K562 (cell line): ENCODE data around the gene CEP131. TPM values are rescaled to one million over a fixed set of nuclear protein-coding genes. Genes with fewer than 3 reads are reported as not detected.

Experiments used
- ATAC-seq: fragments of 200-7000 bp; cut with Tn5 transposase; 3 replicates; pipeline ENCODE4 v1.9.1; 2020; ENCODE audit warnings: moderate library complexity
- BruUV-seq: library from RNA; stranded (reverse); fragments of 400-500 nt; replicated peaks from 2 replicates; lab custom pipeline; 2021; lab: Mats Ljungman, UMichigan
- CTCF ChIA-PET: fragments of 300-600 bp; formaldehyde crosslinking; extraction: SDS; loops from one replicate; lab custom pipeline; 2021; ENCODE audit warnings: low intra/inter-chr PET ratio; lab: Yijun Ruan, JAX
- POLR2A ChIA-PET: fragments of 300-600, 350-650 bp; sonication (Branson Sonifier 250); formaldehyde crosslinking; extraction: SDS; loops from one replicate; lab custom pipeline; 2021; ENCODE audit warnings: antibody characterized with exemption, inconsistent platforms; lab: Yijun Ruan, JAX
- DNase-seq, 4 experiments: peaks; one replicate each; pipeline versions ENCODE4 v3.0.0 to v3.0.0-alpha.2; 2011 to 2018; ENCODE audit warnings: low spot score in 3 of 4, mixed read lengths in 3 of 4; ENCODE audit errors: extremely low read depth in 1 of 4
- FAIRE-seq: peaks from 2 replicates; lab custom pipeline; 2011; peaks lifted over from hg19 to GRCh38; lab: Jason Lieb, UNC
- H2AFZ ChIP-seq: 2 replicates; pipeline ENCODE4 v1.6.0; 2011; ENCODE audit warnings: low read depth, low read length, control low read depth, inconsistent platforms
- H3K27ac ChIP-seq: fragments of 200-600 bp; 3 replicates; pipeline ENCODE4 v1.8.0; 2011; ENCODE audit warnings: low read depth, mild to moderate bottlenecking, control low read depth, inconsistent platforms, low read length, moderate library complexity, mixed read lengths; ENCODE audit errors: extremely low read depth
- H3K27me3 ChIP-seq, 2 experiments: fragments of 300-600 bp in 1 of 2; 2 replicates in 1 of 2; 3 replicates in 1 of 2; pipeline versions ENCODE4 v1.6.0 to v1.8.0; 2011; ENCODE audit warnings: inconsistent platforms in 2 of 2, low read length in 2 of 2, mild to moderate bottlenecking in 1 of 2, mixed read lengths in 1 of 2, moderate library complexity in 1 of 2; ENCODE audit not compliant: control insufficient read depth in 2 of 2, insufficient read depth in 2 of 2
- H3K36me3 ChIP-seq: fragments of 300-600 bp; 3 replicates; pipeline ENCODE4 v1.8.0; 2011; ENCODE audit warnings: mild to moderate bottlenecking, low read length, inconsistent platforms; ENCODE audit not compliant: control insufficient read depth, insufficient read depth
- H3K4me1 ChIP-seq, 2 experiments: fragments of 200-600 bp in 1 of 2; replicated peaks in 1 of 2; 2 replicates in 1 of 2; 3 replicates in 1 of 2; pipeline versions ENCODE4 v1.5.1 to v1.8.0; 2011; ENCODE audit warnings: inconsistent platforms in 2 of 2, low read length in 2 of 2, mild to moderate bottlenecking in 1 of 2, mixed read lengths in 1 of 2, moderate library complexity in 1 of 2; ENCODE audit not compliant: control insufficient read depth in 2 of 2, insufficient read depth in 2 of 2
- H3K4me2 ChIP-seq: 2 replicates; pipeline ENCODE4 v1.6.1; 2011; ENCODE audit warnings: low read length, control low read depth, inconsistent platforms, mixed read lengths; ENCODE audit not compliant: insufficient read depth
- H3K4me3 ChIP-seq: fragments of 200-600 bp; sonication (generic), shearing (Covaris generic); 2 replicates; pipeline ENCODE4 v1.5.1; 2016; ENCODE audit warnings: control low read depth, inconsistent platforms
- H3K79me2 ChIP-seq: fragments of 200-600 bp; 3 replicates; pipeline ENCODE4 v1.8.0; 2011; ENCODE audit warnings: low read length, inconsistent platforms; ENCODE audit not compliant: control insufficient read depth, insufficient read depth
- H3K9ac ChIP-seq, 2 experiments: 2 replicates each; pipeline versions ENCODE4 v1.6.0 to v1.6.1; 2011; ENCODE audit warnings: low read depth in 2 of 2, low read length in 2 of 2, control low read depth in 1 of 2, inconsistent platforms in 1 of 2, mild to moderate bottlenecking in 1 of 2, mixed read lengths in 1 of 2; ENCODE audit not compliant: insufficient read depth in 1 of 2
- H3K9me1 ChIP-seq: one replicate; pipeline ENCODE4 v1.6.0; 2011; ENCODE audit warnings: inconsistent platforms, mild to moderate bottlenecking, low read length, moderate library complexity; ENCODE audit not compliant: control insufficient read depth, insufficient read depth
- H3K9me3 ChIP-seq: replicated peaks from 2 replicates; pipeline ENCODE4 v1.5.1; 2011; ENCODE audit warnings: low read depth, low read length, inconsistent platforms; ENCODE audit not compliant: control insufficient read depth, insufficient read depth
- H4K20me1 ChIP-seq: replicated peaks from 2 replicates; pipeline ENCODE4 v1.6.1; 2011; ENCODE audit warnings: low read length, inconsistent platforms, mixed read lengths; ENCODE audit not compliant: control insufficient read depth, insufficient read depth
- ATF1 ChIP-seq, 2 experiments: fragments of 450-650 bp in 1 of 2; IDR thresholded peaks; 2 replicates each; pipeline ENCODE4 v1.6.1; 2016; ENCODE audit warnings: missing compliant biosample characterization in 1 of 2, missing genetic modification characterization in 1 of 2
- CGGBP1 ChIP-seq: fragments of 250-450 bp; sonication (Bioruptor Pico); IDR thresholded peaks from 2 replicates; pipeline ENCODE4 v1.9.0; 2021; ENCODE audit warnings: mild to moderate bottlenecking
- DACH1 ChIP-seq: fragments of 450-650 bp; IDR thresholded peaks from 2 replicates; pipeline ENCODE4 v1.6.1; 2018; ENCODE audit not compliant: partially characterized antibody
- EWSR1 ChIP-seq: fragments of 450-650 bp; IDR thresholded peaks from 2 replicates; pipeline ENCODE4 v1.6.1; 2018; ENCODE audit warnings: borderline replicate concordance, mild to moderate bottlenecking, low read depth, moderate library complexity; ENCODE audit not compliant: partially characterized antibody
- L3MBTL2 ChIP-seq: fragments of 450-650 bp; IDR thresholded peaks from 2 replicates; pipeline ENCODE4 v1.6.1; 2016; ENCODE audit warnings: mild to moderate bottlenecking, moderate library complexity
- MAFG ChIP-seq: fragments of 450-650 bp; conservative IDR thresholded peaks from 2 replicates; pipeline ENCODE4 v1.6.1; 2016; ENCODE audit warnings: missing genetic modification characterization, missing compliant biosample characterization
- MAX ChIP-seq: sonication (generic); formaldehyde crosslinking; IDR thresholded peaks from 2 replicates; pipeline ENCODE4 v1.9.0; 2022; ENCODE audit warnings: mild to moderate bottlenecking, missing genetic modification reagents
- RBM14 ChIP-seq: fragments of 200-400 bp; formaldehyde crosslinking; IDR thresholded peaks from 2 replicates; pipeline ENCODE4 v1.6.1; 2018; ENCODE audit warnings: low read depth, mild to moderate bottlenecking, low read length, moderate library complexity, borderline replicate concordance; ENCODE audit not compliant: insufficient read depth
- SMAD3 ChIP-seq: fragments of 450-650 bp; formaldehyde crosslinking; conservative IDR thresholded peaks from 2 replicates; pipeline ENCODE4 v1.4.0; 2020; ENCODE audit warnings: mild to moderate bottlenecking
- TCF3 ChIP-seq: sonication (generic); formaldehyde crosslinking; IDR thresholded peaks from 2 replicates; pipeline ENCODE4 v1.4.0; 2020; ENCODE audit warnings: mild to moderate bottlenecking, missing genetic modification reagents
- XRCC5 ChIP-seq: fragments of 200-400 bp; formaldehyde crosslinking; IDR thresholded peaks from 2 replicates; pipeline ENCODE4 v1.6.1; 2017; ENCODE audit warnings: low read depth, mild to moderate bottlenecking, low read length
- ZBTB11 ChIP-seq, 3 experiments: fragments of 200-800 bp in 1 of 3; fragments of 250-450 bp in 1 of 3; fragments of 450-650 bp in 1 of 3; sonication (Bioruptor Pico) in 1 of 3; sonication (Bioruptor generic) in 1 of 3; formaldehyde crosslinking in 1 of 3; IDR thresholded peaks; 2 replicates each; pipeline versions ENCODE4 v1.6.1 to v1.8.0; 2016 to 2022; ENCODE audit warnings: mild to moderate bottlenecking in 2 of 3, missing genetic modification characterization in 2 of 3, missing compliant biosample characterization in 1 of 3, moderate library complexity in 1 of 3
- ZNF395 ChIP-seq: fragments of 200-800 bp; sonication (Bioruptor generic); IDR thresholded peaks from 2 replicates; pipeline ENCODE4 v1.6.1; 2017; ENCODE audit warnings: missing genetic modification characterization, missing compliant biosample characterization
- WGBS: fragments of 100-300 bp; shearing (Covaris generic); methylation state at CpG from one replicate; pipeline ENCODE4 v1.1.6; 2016; ENCODE audit warnings: low coverage, mixed read lengths; ENCODE audit not compliant: insufficient coverage; ENCODE audit errors: missing lambda C conversion rate; 5-methylcytosine and 5-hydroxymethylcytosine counted together
- in situ Hi-C: fragments of 300-500 bp; cut with MboI; formaldehyde crosslinking; loops from 4 replicates; pipeline ENCODE4 v1.15.0; 2018; ENCODE audit warnings: inconsistent platforms, mixed read lengths
- intact Hi-C: fragments of 100-400 bp; cut with micrococcal nuclease; formaldehyde crosslinking; loops from 2 replicates; pipeline ENCODE4 v1.14.2; 2022
- polyA plus RNA-seq, 8 experiments: library from polyadenylated mRNA; depleted of rRNA in 4 of 8; stranded (reverse) in 5 of 8; unstranded in 3 of 8; fragments of >200 nt; fragmentation: Nextera tagmentation in 2 of 8; fragmentation: Illumina TruSeq in 1 of 8; extraction: Ambion mirVana in 2 of 8; extraction: Trizol in 1 of 8; gene quantifications; 2 replicates each; pipeline versions ENCODE4 v1.2.1 to v1.2.3, GENCODE V29; 2011 to 2014; ENCODE audit warnings: inconsistent platforms in 1 of 8, missing spikeins in 1 of 8
- total RNA-seq, 7 experiments: library from RNA; depleted of rRNA in 6 of 7; stranded (reverse); fragments of >200 nt in 6 of 7; fragmentation: Illumina TruSeq in 2 of 7; extraction: Trizol in 2 of 7; gene quantifications; 2 replicates each; pipeline versions ENCODE4 v1.2.1 to v1.2.3, GENCODE V29; 2011 to 2021; ENCODE audit warnings: low replicate concordance in 1 of 7

Gene CEP131
- total and polyA plus RNA-seq, 9 of the 15 experiments (the other 6 are each of a cell fraction or from before 2014, with no cell fraction given): 0.24 to 21.2 (median 2.3) TPM

GRCh38 chr17:81239714-81240555, 17.2 kb upstream of the CEP131 start:
- peak overlapping the region; percentile 85 to 97 for H3K9ac ChIP-seq
- H3K4me3 ChIP-seq: peak overlapping the region; percentile 82
- WGBS: 9% methylated on average over 36 of the region's 37 CpGs
- peaks cover 15% of the 10 kb centered on the region; the same call in 1 of the 3 replicates for H3K36me3 ChIP-seq
- peaks cover 19 to 89% of the 10 kb centered on the region in 2 experiments for H3K4me1 ChIP-seq
- peaks cover 18% of the 10 kb centered on the region for H4K20me1 ChIP-seq
- H3K27me3 ChIP-seq: no peaks in the 10 kb centered on the region
- ChIA-PET CTCF (interaction anchor here (0.6 to 0.7 kb wide), 2 partner anchors 110 to 282 kb away, joined by 3 to 4 read pairs; no protein-coding TSS in a partner anchor), POLR2A (interaction anchor here (0.6 to 1.5 kb wide), 12 partner anchors 8 to 752 kb away, joined by 3 to 6 read pairs (median 4); partner anchors contain the start of gene CEP131)
- BruUV-seq: TSS peak; percentile 58
- intact Hi-C loops (loop anchor here (10.0 kb wide), 1 partner anchor 225 kb away; no protein-coding TSS in a partner anchor), in situ Hi-C loops (loop anchor here (25.0 kb wide), 1 partner anchor 103 kb away; no protein-coding TSS in a partner anchor)
- peak overlapping the region; percentile 71; the same call in 1 of the 2 replicates for H2AFZ ChIP-seq
- H3K9me3 ChIP-seq: no peaks in the 10 kb centered on the region
- no peak for ATAC-seq
- peaks cover 5% of the 10 kb centered on the region for H3K9me1 ChIP-seq
- peak in 1 of 4 experiments; percentile 48 for DNase-seq
- peak; percentile 59 for FAIRE-seq
- peak overlapping the region; percentile 82 for H3K27ac ChIP-seq
- peak overlapping the region; percentile 87 for H3K4me2 ChIP-seq
- peaks cover 34% of the 10 kb centered on the region for H3K79me2 ChIP-seq
- TF ChIP-seq RBM14: no peak
- TF ChIP-seq XRCC5: 0 out of 2 replicates have a peak, but pooled peaks have one; percentile 14
- TF ChIP-seq ATF1 (CRISPR knock-in tag; IDR thresholded peaks at IDR 0.05): no peak
- TF ChIP-seq ATF1 (tag; IDR thresholded peaks at IDR 0.05): no peak
- no peak for TF ChIP-seq TCF3 (CRISPR knock-in tag)
- TF ChIP-seq L3MBTL2: 0 out of 2 replicates have a peak, but pooled peaks have one; percentile 55
- TF ChIP-seq EWSR1: no peak
- peak in 1 of 3 experiments; percentile 39; a peak in 1 of 6 replicates for TF ChIP-seq ZBTB11 (CRISPR knock-in tag; IDR thresholded peaks at IDR 0.05)
- 0 out of 2 replicates have a peak, but pooled peaks have one; percentile 14 for TF ChIP-seq ZNF395
- TF ChIP-seq DACH1: no peak
- TF ChIP-seq CGGBP1 (CRISPR knock-in tag): no peak
- TF ChIP-seq SMAD3 (CRISPR knock-in tag): no peak
- 0 out of 2 replicates have a peak, but pooled peaks have one; percentile 58 for TF ChIP-seq MAX (CRISPR knock-in tag)
- TF ChIP-seq MAFG (tag): no peak
